ENCODE results near the gene TMEM232.

The TMEM232 gene

DNA sequence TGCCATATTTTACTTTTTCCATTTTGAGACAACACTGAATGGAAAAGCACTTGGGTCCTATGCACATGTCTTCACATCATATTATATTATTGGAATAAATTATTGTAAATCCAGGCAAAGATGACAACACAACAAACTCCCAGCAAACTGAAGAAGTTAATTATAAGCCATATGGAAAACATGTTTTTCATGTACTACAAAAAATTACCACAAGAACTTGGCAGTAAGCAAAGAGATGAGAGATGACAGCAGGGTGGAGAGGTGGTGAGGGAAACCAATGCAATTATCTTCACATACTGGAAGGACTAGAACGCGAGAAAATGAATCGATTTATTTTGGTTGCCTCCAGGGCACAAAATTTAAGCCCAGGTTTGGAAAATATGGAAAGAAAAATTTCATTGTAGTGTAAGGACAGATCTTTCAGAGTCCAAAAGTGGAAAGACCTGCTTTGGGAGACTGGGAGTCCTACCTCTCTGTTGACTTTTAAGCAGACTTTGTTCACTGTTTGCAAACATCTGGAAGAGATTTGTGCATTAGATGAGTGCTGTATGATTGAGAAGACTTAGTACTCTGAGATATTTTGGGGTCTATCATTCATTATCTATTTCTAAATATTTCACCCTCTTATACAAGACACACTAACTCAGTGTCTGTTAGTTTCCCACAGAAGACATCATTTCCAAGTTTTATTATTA lies 138.0 kb downstream of the TMEM232 start:
- no peaks in the 10 kb centered on the region for H3K9me3 ChIP-seq

DNA sequence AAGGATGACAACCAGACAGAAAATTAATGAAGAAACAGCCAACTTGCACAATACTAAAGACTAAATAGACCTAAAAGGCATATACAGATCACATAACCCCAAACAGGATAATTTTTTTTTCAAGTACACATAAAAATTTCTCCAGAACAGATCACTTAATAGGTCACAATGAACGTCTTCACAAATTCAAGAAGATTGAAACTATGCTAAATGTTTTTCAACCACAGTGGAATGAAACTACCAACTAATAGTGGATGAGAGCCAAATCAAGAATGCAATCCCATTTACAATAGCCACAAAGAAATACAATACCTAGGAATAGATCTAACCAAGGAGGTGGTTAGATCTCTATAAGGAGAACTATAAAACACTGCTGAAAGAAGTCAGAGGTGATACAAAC lies 145.8 kb downstream of the TMEM232 start:
- no peaks in the 10 kb centered on the region for H3K36me3 ChIP-seq
- H3K9me3 ChIP-seq, result no peaks in the 10 kb centered on the region
- no peak overlapping the region for H3K27ac ChIP-seq
- TF ChIP-seq, protein P1, sequence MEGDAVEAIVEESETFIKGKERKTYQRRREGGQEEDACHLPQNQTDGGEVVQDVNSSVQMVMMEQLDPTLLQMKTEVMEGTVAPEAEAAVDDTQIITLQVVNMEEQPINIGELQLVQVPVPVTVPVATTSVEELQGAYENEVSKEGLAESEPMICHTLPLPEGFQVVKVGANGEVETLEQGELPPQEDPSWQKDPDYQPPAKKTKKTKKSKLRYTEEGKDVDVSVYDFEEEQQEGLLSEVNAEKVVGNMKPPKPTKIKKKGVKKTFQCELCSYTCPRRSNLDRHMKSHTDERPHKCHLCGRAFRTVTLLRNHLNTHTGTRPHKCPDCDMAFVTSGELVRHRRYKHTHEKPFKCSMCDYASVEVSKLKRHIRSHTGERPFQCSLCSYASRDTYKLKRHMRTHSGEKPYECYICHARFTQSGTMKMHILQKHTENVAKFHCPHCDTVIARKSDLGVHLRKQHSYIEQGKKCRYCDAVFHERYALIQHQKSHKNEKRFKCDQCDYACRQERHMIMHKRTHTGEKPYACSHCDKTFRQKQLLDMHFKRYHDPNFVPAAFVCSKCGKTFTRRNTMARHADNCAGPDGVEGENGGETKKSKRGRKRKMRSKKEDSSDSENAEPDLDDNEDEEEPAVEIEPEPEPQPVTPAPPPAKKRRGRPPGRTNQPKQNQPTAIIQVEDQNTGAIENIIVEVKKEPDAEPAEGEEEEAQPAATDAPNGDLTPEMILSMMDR (IDR thresholded peaks at IDR 0.05), result no peak
- H3K4me1 ChIP-seq, result no peaks in the 10 kb centered on the region
- no peaks in the 10 kb centered on the region for H3K27me3 ChIP-seq
- intact Hi-C loops (cut with DNase I; ENCODE audit: low total_unique reads), result no loop called here
- H3K4me3 ChIP-seq, result no peak overlapping the region
- DNase-seq, result no peak

More for the DNA sequence above, 138.0 kb downstream of the TMEM232 start:
- H3K36me3 ChIP-seq, result no peaks in the 10 kb centered on the region
- H3K27me3 ChIP-seq, result no peaks in the 10 kb centered on the region
- TF ChIP-seq, protein P1 (IDR thresholded peaks at IDR 0.05), result no peak
- H3K4me3 ChIP-seq, result no peak overlapping the region
- no peak overlapping the region for H3K27ac ChIP-seq
- no peaks in the 10 kb centered on the region for H3K4me1 ChIP-seq
- DNase-seq, result no peak
- intact Hi-C loops (cut with DNase I; ENCODE audit: low total_unique reads), result no loop called here

DNA sequence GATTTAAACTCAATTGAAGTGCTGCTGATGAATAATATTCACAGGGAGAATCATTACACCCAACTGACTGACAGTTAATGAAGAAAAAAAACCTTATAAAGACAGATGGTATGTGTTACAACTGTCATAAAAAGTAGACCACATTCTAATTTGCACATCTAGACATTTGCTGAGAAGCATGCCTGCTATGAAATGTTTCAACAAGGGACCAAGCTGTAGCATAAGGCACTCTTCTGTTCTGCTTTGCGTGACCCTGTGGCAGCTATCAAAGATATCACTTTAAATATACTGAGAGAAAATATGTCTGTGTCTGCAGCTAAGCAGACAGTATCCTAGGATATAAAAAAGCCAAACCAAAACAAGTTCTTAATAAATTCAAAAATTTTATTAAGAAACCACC lies 153.7 kb downstream of the TMEM232 start:
- Histone ChIP-seq H3K4me3 (no peak overlapping the region), H3K27me3 (no peaks in the 10 kb centered on the region), H3K27ac (no peak overlapping the region), H3K9me3 (no peaks in the 10 kb centered on the region), H3K36me3 (no peaks in the 10 kb centered on the region), H3K4me1 (no peaks in the 10 kb centered on the region)
- intact Hi-C loops (cut with DNase I; ENCODE audit: low total_unique reads), result no loop called here
- DNase-seq, result no peak
- TF ChIP-seq, protein P1 (IDR thresholded peaks at IDR 0.05), result no peak

DNA sequence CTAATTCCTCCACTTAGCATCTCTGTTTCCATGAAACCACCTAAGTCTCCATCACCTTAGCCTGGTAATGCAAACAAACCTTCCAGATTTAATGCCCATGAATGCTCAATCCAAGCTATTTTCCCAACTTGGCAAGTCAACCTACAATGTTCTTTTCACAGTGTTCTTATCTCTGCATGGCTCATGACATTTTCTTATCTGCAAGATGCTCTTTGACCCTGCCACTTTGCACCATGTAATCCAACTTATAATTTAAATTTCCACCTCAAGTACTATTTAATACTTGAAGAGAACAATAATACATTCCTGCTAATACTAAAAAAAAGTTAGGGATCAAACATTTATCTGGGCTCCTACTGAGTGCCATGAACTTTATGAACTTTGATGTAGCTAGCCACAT lies 164.3 kb downstream of the TMEM232 start:
- Histone ChIP-seq H3K4me3 (no peak overlapping the region), H3K9me3 (no peaks in the 10 kb centered on the region), H3K27me3 (no peaks in the 10 kb centered on the region), H3K36me3 (no peaks in the 10 kb centered on the region), H3K4me1 (no peaks in the 10 kb centered on the region), H3K27ac (no peak overlapping the region)
- DNase-seq, result no peak
- TF ChIP-seq, protein P1 (IDR thresholded peaks at IDR 0.05), result no peak
- intact Hi-C loops (cut with DNase I; ENCODE audit: low total_unique reads), result no loop called here

DNA sequence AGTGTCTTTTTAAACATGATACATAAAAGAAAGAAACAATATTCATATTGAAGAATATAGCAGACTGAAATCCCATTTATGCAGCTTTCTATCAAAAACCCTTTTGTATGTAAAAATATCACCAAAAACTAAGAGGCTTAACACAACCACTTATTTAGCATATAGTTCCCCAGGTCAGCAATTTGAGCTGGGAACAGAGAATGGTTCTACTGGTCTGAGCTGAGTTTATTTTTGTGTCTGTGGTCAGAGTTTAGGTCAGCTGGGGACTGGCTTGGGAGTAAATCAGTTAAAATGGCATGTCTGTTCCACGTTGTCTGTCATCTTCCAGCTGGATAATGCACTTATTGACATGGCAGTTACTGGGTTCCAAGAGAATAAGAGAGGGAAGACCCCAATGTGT lies 165.0 kb downstream of the TMEM232 start:
- Histone ChIP-seq H3K27ac (no peak overlapping the region), H3K36me3 (no peaks in the 10 kb centered on the region), H3K4me3 (no peak overlapping the region), H3K9me3 (peaks cover 0 to 3% (median 0%) of the 10 kb centered on the region in 3 donors), H3K27me3 (no peaks in the 10 kb centered on the region), H3K4me1 (no peaks in the 10 kb centered on the region)
- intact Hi-C loops (cut with DNase I; ENCODE audit: low total_unique reads), result no loop called here
- no peak for DNase-seq
- TF ChIP-seq, protein P1 (IDR thresholded peaks at IDR 0.05), result no peak
